Body of pancreas (tissue), 4 donors: Measurements from ENCODE around the gene ACOT9. TPM values are rescaled to one million over a fixed set of nuclear protein-coding genes. Genes with fewer than 3 reads are reported as not detected.

ENCODE experiments used
- ATAC-seq: fragments of 150-250 bp; one replicate; pipeline ENCODE4 v1.9.1; 2016
- DNase-seq, 4 donors: peaks; one replicate each; pipeline ENCODE4 v3.0.0-alpha.2; 2019
- H3K27ac ChIP-seq, 4 donors: fragments of 200-600 bp; sonication (generic); 1 replicate in 3 of 4; 2 replicates in 1 of 4; pipeline versions ENCODE4 v1.5.1 to v1.6.1; 2016 to 2019; ENCODE audit warnings: mild to moderate bottlenecking in 1 of 4, mixed read lengths in 1 of 4, moderate library complexity in 1 of 4
- H3K27me3 ChIP-seq, 2 donors: fragments of 200-600 bp; sonication (generic); one replicate each; pipeline ENCODE4 v1.6.0; 2016; ENCODE audit warnings: mild to moderate bottlenecking in 1 of 2
- H3K36me3 ChIP-seq, 2 donors: fragments of 200-600 bp; sonication (generic); replicated peaks in 1 of 2; 2 replicates each; pipeline ENCODE4 v1.5.1; 2016; ENCODE audit warnings: low read depth in 2 of 2; ENCODE audit not compliant: insufficient read depth in 1 of 2
- H3K4me1 ChIP-seq: fragments of 200-600 bp; sonication (generic); one replicate; pipeline ENCODE4 v1.6.0; 2016
- H3K4me3 ChIP-seq, 2 donors: fragments of 200-600 bp; sonication (generic); 1 replicate in 1 of 2; 2 replicates in 1 of 2; pipeline ENCODE4 v1.5.1; 2016 to 2019
- H3K9me3 ChIP-seq, 3 donors: fragments of 200-600 bp; sonication (generic); 1 replicate in 2 of 3; 2 replicates in 1 of 3; pipeline ENCODE4 v1.5.1; 2016
- POLR2A ChIP-seq, 3 donors: fragments of 450-650 bp; IDR thresholded peaks; one replicate each; pipeline ENCODE4 v1.6.1; 2016; ENCODE audit warnings: antibody characterized with exemption in 3 of 3, mild to moderate bottlenecking in 2 of 3
- WGBS, 2 donors: methylation state at CpG; one replicate each; pipeline ENCODE4 v1.1.5; 2017; 5-methylcytosine and 5-hydroxymethylcytosine counted together
- intact Hi-C: fragments of 100-400 bp; cut with DNase I; formaldehyde crosslinking; loops from one replicate; pipeline ENCODE4 v1.15.1; 2023
- total RNA-seq, 2 donors: library from RNA; depleted of rRNA; stranded (reverse); fragments of >200 nt; gene quantifications; one replicate each; pipeline ENCODE4 v1.1.0, GENCODE V29; 2016
- TF ChIP-seq, protein P1 (sequence below), 7 experiments: fragments of 450-650 bp in 4 of 7; fragments of 200-600 bp in 3 of 7; sonication (generic) in 3 of 7; IDR thresholded peaks; one replicate each; pipeline ENCODE4 v1.5.1; 2016 to 2019; ENCODE audit warnings: antibody characterized with exemption in 7 of 7

ACOT9 gene
- total RNA-seq, 2 donors from 2014 or later, result 6.3 to 17.9 TPM

DNA sequence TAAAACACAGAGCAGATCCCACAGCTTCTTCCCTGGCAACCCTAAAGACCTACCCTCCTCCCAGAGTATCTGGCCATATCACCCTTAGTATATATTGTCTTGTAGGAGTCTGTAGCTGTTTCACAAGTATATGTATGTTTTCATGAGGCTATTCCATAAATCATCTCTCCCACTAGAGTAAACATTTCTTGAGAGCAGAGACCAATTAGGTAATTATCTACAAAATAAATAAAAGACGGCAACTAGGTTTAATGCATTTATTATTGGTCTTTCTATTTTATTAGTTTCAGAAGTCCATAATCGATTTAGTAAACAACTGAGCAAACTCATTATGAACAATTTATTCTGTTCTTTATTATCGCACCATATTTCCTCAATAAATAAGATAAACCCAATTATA lies 7.0 kb downstream of the ACOT9 start:
- TF ChIP-seq, protein P1, sequence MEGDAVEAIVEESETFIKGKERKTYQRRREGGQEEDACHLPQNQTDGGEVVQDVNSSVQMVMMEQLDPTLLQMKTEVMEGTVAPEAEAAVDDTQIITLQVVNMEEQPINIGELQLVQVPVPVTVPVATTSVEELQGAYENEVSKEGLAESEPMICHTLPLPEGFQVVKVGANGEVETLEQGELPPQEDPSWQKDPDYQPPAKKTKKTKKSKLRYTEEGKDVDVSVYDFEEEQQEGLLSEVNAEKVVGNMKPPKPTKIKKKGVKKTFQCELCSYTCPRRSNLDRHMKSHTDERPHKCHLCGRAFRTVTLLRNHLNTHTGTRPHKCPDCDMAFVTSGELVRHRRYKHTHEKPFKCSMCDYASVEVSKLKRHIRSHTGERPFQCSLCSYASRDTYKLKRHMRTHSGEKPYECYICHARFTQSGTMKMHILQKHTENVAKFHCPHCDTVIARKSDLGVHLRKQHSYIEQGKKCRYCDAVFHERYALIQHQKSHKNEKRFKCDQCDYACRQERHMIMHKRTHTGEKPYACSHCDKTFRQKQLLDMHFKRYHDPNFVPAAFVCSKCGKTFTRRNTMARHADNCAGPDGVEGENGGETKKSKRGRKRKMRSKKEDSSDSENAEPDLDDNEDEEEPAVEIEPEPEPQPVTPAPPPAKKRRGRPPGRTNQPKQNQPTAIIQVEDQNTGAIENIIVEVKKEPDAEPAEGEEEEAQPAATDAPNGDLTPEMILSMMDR (IDR thresholded peaks at IDR 0.05), result no peak
- no peak for TF ChIP-seq POLR2A (IDR thresholded peaks at IDR 0.05)
- WGBS, 2 donors, result 22 to 35% methylated on average over 3 of the region's 3 CpGs
- Histone ChIP-seq H3K9me3 (no peaks in the 10 kb centered on the region), H3K4me3 (no peak overlapping the region), H3K27me3 (no peaks in the 10 kb centered on the region), H3K27ac (no peak overlapping the region), H3K4me1 (no peaks in the 10 kb centered on the region), H3K36me3 (no peaks in the 10 kb centered on the region)
- DNase-seq (no peak), ATAC-seq (no peak)
- intact Hi-C loops, result no loop called here

- H3K4me3 ChIP-seq, result no peak overlapping the region
- no peak overlapping the region for H3K27ac ChIP-seq
- no peaks in the 10 kb centered on the region for H3K36me3 ChIP-seq
- intact Hi-C loops, result no loop called here
- no peaks in the 10 kb centered on the region for H3K9me3 ChIP-seq
- no peaks in the 10 kb centered on the region for H3K27me3 ChIP-seq
- 77 to 83% methylated on average over 5 of the region's 5 CpGs for WGBS, 2 donors
- no peak for TF ChIP-seq POLR2A (IDR thresholded peaks at IDR 0.05)
- TF ChIP-seq, protein P1 (IDR thresholded peaks at IDR 0.05), result no peak
- no peaks in the 10 kb centered on the region for H3K4me1 ChIP-seq
- DNase-seq (no peak), ATAC-seq (no peak)
These were observed 10.4 kb downstream of the ACOT9 start for GRCh38 chrX:23732704-23733103.

DNA sequence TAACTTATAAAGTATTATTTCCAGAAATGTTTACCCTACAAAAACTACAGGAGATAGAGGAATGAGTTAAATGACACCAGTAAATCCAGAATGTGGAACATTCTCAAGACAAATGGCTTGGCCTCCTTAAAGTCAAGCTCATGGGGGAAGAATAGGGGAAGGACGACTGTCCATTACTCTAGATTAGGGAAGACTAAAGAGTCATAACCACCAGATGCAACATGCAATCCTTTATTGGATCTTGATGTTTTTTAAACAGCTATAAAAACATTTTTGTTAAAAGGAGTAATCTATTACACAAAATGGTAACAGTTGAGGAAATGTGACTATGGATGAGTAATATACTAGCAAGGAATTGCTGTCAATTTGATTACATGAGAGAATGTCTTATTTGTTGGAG lies 11.1 kb downstream of the ACOT9 start:
- H3K4me3 ChIP-seq, result no peak overlapping the region
- H3K27ac ChIP-seq, result no peak overlapping the region
- no peaks in the 10 kb centered on the region for H3K27me3 ChIP-seq
- no peak for TF ChIP-seq POLR2A (IDR thresholded peaks at IDR 0.05)
- TF ChIP-seq, protein P1 (IDR thresholded peaks at IDR 0.05), result no peak
- intact Hi-C loops, result no loop called here
- H3K9me3 ChIP-seq, result no peaks in the 10 kb centered on the region
- no peaks in the 10 kb centered on the region for H3K36me3 ChIP-seq
- no peak for ATAC-seq
- WGBS, 2 donors, result 87 to 100% methylated on average over 1 of the region's 1 CpG
- H3K4me1 ChIP-seq, result no peaks in the 10 kb centered on the region
- no peak for DNase-seq

DNA sequence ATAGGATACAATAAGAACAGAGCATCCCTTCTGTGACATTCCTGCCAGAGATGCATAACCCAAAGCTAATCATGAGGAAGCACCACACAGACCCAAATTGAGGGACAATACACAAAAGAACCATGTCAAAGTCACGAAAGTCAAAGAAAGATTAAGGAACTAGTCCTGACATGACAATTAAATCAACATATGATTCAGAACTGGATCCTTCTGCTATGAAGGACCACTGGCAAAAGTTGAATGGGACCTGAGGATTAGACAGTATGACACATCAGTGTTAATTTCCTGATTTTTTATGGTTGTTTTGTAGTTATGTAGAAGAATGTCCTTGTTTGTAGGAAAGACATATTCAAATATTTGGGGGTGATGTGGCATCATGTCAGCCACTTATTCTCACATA lies 13.9 kb downstream of the ACOT9 start:
- DNase-seq (no peak), ATAC-seq (no peak)
- 86 to 93% methylated on average over 1 of the region's 1 CpG for WGBS, 2 donors
- Histone ChIP-seq H3K36me3 (no peaks in the 10 kb centered on the region), H3K4me1 (no peaks in the 10 kb centered on the region), H3K27me3 (no peaks in the 10 kb centered on the region), H3K9me3 (no peaks in the 10 kb centered on the region), H3K27ac (no peak overlapping the region), H3K4me3 (no peak overlapping the region)
- TF ChIP-seq POLR2A (IDR thresholded peaks at IDR 0.05), result no peak
- TF ChIP-seq, protein P1 (IDR thresholded peaks at IDR 0.05), result no peak
- intact Hi-C loops, result no loop called here

GRCh38 chrX:23727206-23727605 lies 15.9 kb downstream of the ACOT9 start:
- Histone ChIP-seq H3K4me3 (no peak overlapping the region), H3K27me3 (no peaks in the 10 kb centered on the region), H3K9me3 (no peaks in the 10 kb centered on the region), H3K27ac (no peak overlapping the region), H3K36me3 (no peaks in the 10 kb centered on the region), H3K4me1 (no peaks in the 10 kb centered on the region)
- 96 to 100% methylated on average over 1 to 3 of the region's 3 CpGs for whole genome bisulfite sequencing, 2 donors
- TF ChIP-seq, protein P1 (IDR thresholded peaks at IDR 0.05), result no peak
- no peak for TF ChIP-seq POLR2A (IDR thresholded peaks at IDR 0.05)
- DNase-seq (no peak), ATAC-seq (no peak)
- intact Hi-C loops, result no loop called here
